NCI-H2196 (cell line): ENCODE data around the gene ABAT.

Source experiments
- DNase-seq: peaks from one replicate; lab custom pipeline; 2025; ENCODE audit not compliant: unreplicated experiment; lab: John Stamatoyannopoulos, UW

The ABAT gene

DNA sequence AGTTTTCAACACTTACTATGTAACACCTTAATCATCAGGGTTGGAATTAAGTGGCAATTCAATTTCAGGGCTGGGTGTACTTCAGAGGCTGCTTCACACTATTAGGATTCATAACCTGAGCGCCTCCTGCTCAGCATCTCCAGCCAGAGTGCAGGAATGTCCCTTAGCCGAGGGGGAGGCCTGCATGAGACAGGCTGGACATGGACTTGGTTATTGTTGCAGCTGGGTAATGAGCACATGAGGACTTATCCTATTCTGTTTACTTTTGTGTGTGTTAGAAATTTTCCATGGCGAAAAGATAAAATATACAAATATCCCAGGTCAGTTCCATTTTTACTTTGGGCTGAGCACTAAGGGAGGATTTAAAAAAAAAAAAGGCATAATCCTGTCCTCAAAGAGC lies 133.6 kb downstream of the ABAT start:
- DNase-seq = no peak

DNA sequence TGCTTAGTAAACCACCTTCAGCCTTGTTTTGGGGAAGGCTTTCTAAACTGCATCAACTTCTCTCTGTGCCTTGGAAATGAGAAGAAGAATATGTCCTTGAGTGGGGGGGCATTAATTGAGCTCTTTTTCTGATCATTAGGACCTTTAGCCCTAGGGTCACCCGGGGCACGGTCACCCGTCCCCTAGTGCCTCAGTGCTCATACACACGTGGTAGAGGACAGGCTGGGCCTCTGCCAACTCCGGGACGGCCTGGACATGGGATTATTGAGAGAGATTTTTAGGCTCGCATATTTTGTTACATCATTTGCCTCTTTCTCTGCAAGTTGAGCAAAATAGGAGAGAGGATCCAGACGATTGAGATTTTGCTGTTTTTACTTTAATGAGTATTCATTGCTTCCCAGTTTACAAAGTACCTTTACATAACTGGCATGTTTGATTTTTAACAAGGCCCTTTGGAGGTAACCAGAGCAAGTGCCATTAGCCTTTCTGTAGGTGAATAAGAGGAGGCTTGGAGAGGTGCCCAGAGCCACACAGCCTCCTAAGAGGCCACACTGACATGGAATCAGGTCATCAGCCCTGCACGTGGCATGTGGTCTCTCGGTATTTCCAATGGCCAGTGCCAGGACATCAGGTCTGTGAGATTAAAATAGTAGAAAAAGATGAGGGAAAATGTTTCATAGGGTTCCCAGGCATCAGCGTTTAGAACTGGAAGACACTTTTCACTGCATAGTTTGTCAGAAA lies 134.4 kb downstream of the ABAT start:
- no peak for DNase-seq

GRCh38 chr16:8812162-8812843 lies 137.9 kb downstream of the ABAT start:
- no peak for DNase-seq

GRCh38 chr16:8814095-8814806 lies 139.8 kb downstream of the ABAT start:
- DNase-seq = no peak

- no peak for DNase-seq
These were observed 142.7 kb downstream of the ABAT start for GRCh38 chr16:8816967-8817655.

GRCh38 chr16:8818504-8819270 lies 144.3 kb downstream of the ABAT start:
- DNase-seq = no peak

GRCh38 chr16:8819411-8820034 lies 145.1 kb downstream of the ABAT start:
- DNase-seq = no peak

DNA sequence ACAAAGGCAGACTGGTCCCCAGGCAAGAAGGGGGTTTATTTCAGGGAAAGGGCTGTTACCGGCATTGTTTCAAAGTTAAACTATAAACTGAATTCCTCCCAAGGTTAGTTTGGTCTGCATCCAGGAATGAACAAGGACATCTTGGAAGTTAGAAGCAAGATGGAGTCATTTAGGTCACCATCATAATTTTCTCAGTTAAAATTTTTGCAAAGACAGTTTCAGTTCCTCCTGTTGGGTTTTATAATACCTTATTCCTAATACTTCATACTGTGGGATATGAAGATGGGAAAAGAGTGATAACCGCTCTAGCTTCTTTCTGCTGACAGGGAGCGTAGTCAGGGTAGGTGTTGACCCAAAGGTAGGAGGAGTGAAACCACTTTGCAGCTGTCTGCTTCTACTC lies 148.0 kb downstream of the ABAT start:
- no peak for DNase-seq

DNA sequence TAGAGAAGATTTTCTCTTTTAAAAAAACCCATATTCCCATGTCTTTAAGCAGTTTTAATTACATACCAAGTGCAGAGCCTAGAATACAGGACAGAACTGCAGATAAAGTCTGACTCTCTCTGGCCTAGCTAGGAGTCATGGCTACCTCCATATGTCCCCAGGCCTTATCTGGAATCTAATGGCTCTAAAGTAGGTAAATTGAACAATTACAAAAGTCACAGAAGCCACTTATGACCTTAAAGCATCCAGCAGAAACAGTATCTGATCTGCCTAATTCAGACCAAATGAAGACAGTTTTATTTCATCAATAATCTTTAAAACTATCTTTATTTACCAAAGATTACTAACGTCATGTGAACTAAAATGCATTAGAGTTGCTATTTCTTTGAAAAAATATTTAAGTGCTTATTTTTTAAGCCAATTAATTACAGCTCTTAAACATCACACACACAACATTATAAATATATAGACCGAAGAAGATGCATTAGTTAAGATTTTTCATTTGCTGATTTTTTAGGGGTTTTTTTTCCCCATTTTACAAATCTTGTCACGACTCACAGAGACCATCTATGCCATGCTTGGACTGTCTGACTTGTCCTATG lies 152.0 kb downstream of the ABAT start:
- no peak for DNase-seq

- no peak for DNase-seq
These were observed 154.2 kb downstream of the ABAT start for GRCh38 chr16:8828541-8829165.

- no peak for DNase-seq
These were observed 157.0 kb downstream of the ABAT start for GRCh38 chr16:8831450-8831849.

- no peak for DNase-seq
These were observed 157.7 kb downstream of the ABAT start for GRCh38 chr16:8831871-8832716.

GRCh38 chr16:8832717-8833105 lies 158.3 kb downstream of the ABAT start:
- DNase-seq = no peak
